GM18951 (cell line): ENCODE measurements around the gene YLPM1.
"Not testable (repeated sequence)": the region's sequence is repeated elsewhere in the genome, so short reads cannot be mapped to it uniquely, and the experiment has no call there.

Source experiments
- POLR2A ChIP-seq: IDR thresholded peaks from 4 replicates; pipeline ENCODE4 v1.6.1; 2011; ENCODE audit warnings: mild to moderate bottlenecking; ENCODE audit not compliant: insufficient read length, insufficient read depth; ENCODE audit errors: extremely low read depth
- in situ Hi-C: fragments of 300-500 bp; cut with MboI; formaldehyde crosslinking; loops from one replicate; pipeline ENCODE4 v1.12.0; 2022; ENCODE audit warnings: low sequenced_read_pairs, mixed read lengths, inconsistent platforms; ENCODE audit not compliant: unreplicated experiment

YLPM1 gene

GRCh38 chr14:74754899-74755298 is 8.2 kb upstream of the YLPM1 start:
- in situ Hi-C loops, result no loop called here
- TF ChIP-seq POLR2A, result no peak

- in situ Hi-C loops, result no loop called here
- TF ChIP-seq POLR2A, result no peak
These were observed 6.8 kb upstream of the YLPM1 start for GRCh38 chr14:74756326-74756725.

- in situ Hi-C loops, result not testable (repeated sequence)
These were observed 4.6 kb upstream of the YLPM1 start for GRCh38 chr14:74758505-74758904.

- TF ChIP-seq POLR2A, result no peak
These were observed 851 bp downstream of the YLPM1 start for GRCh38 chr14:74763803-74764531.

GRCh38 chr14:74765721-74766120 is 2.6 kb downstream of the YLPM1 start:
- no peak for TF ChIP-seq POLR2A
- in situ Hi-C loops, result no loop called here

More at GRCh38 chr14:74763803-74764531, 851 bp downstream of the YLPM1 start:
- in situ Hi-C loops, result no loop called here

- no peak for TF ChIP-seq POLR2A
These were observed 8.3 kb downstream of the YLPM1 start for GRCh38 chr14:74771399-74771798.

GRCh38 chr14:74784634-74785033 is 21.5 kb downstream of the YLPM1 start:
- in situ Hi-C loops, result no loop called here
- TF ChIP-seq POLR2A, result no peak

More at GRCh38 chr14:74771399-74771798, 8.3 kb downstream of the YLPM1 start:
- in situ Hi-C loops, result no loop called here

- no peak for TF ChIP-seq POLR2A
- in situ Hi-C loops, result no loop called here
These were observed 22.0 kb downstream of the YLPM1 start for GRCh38 chr14:74785056-74785613.

GRCh38 chr14:74786796-74787315 is 23.7 kb downstream of the YLPM1 start:
- in situ Hi-C loops, result no loop called here
- no peak for TF ChIP-seq POLR2A

- in situ Hi-C loops, result no loop called here
- TF ChIP-seq POLR2A, result no peak
These were observed 29.3 kb downstream of the YLPM1 start for GRCh38 chr14:74792249-74793039.

GRCh38 chr14:74793506-74794155 is 30.5 kb downstream of the YLPM1 start:
- in situ Hi-C loops, result no loop called here

GRCh38 chr14:74794947-74795346 is 31.8 kb downstream of the YLPM1 start:
- TF ChIP-seq POLR2A, result no peak
- in situ Hi-C loops, result no loop called here

More at GRCh38 chr14:74793506-74794155, 30.5 kb downstream of the YLPM1 start:
- TF ChIP-seq POLR2A, result no peak

GRCh38 chr14:74799765-74800164 is 36.6 kb downstream of the YLPM1 start:
- in situ Hi-C loops, result no loop called here

GRCh38 chr14:74800780-74801179 is 37.7 kb downstream of the YLPM1 start:
- no peak for TF ChIP-seq POLR2A
- in situ Hi-C loops, result no loop called here

More at GRCh38 chr14:74799765-74800164, 36.6 kb downstream of the YLPM1 start:
- TF ChIP-seq POLR2A, result no peak
